Astrocyte of the spinal cord (primary cell): Measurements from ENCODE around the gene EXOC3L2.

Experiments
- DNase-seq: peaks from one replicate; pipeline ENCODE4 v3.0.0; 2011; ENCODE audit warnings: low read depth, low spot score
- H3K4me3 ChIP-seq: 2 replicates; pipeline ENCODE4 v1.5.1; 2011; ENCODE audit warnings: low read depth, mild to moderate bottlenecking, low read length, moderate library complexity
- CTCF ChIP-seq: IDR thresholded peaks from 2 replicates; pipeline ENCODE4 v1.5.1; 2012; ENCODE audit warnings: low read depth, mild to moderate bottlenecking, low read length, inconsistent platforms
- in situ Hi-C: cut with HindIII; loops from 2 replicates; pipeline ENCODE4 v1.10.0; 2017; ENCODE audit warnings: low sequenced_read_pairs

Gene EXOC3L2

DNA sequence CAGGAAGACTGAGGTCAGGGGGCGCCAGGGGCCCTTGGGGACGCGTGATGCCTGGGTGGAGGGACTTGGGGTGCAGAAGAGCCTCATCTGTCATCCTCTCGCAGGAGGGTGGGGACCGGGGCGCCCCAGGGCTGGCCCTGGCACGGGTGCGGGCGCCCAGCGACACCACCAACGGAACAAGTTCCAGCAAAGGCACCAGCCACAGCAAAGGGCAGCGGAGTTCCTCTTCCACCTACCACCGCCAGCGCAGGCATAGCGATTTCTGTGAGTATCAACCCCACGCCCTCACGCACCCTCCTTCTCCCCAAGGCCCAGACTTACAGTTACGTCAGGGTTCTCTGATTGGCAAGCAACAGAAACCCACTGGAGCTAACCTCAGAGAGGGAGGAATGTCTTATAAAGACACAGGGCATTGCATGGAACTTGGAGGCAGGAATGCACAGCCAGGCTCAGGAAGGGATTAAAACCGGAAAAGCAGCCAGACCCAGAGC lies 35.3 kb upstream of the EXOC3L2 start:
- TF ChIP-seq CTCF, result no peak
- no peak overlapping the region for H3K4me3 ChIP-seq
- in situ Hi-C loops, result no loop called here
- DNase-seq, result no peak

DNA sequence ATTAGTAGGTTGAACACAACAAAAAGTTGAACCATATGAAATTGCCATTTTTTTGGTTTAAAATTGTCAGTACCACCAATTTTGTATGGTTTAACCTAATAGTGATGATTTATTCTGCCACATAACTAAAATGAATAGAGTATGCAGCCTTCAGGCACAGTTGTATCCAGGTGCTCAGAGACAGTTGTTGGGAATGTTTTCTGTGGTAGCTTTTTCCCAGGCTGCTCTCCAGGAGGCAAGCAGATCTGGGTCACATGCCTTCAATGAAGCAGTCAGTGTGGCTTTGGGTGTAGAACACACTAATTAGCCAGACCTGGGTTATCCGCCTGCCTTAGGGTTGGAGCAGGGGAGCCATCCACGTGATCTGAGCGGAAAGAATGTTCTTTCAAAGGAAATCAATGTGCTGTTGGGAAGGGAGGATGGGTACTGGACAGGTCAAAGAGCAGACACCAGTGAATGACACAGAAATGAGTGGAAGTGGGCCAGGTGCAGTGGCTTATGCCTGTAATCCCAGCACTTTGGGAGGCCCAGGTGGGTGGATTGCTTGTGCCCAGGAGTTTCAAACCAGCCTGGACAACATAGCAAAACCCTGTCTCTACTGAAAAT lies 34.5 kb upstream of the EXOC3L2 start:
- DNase-seq, result no peak
- no peak overlapping the region for H3K4me3 ChIP-seq
- no peak for TF ChIP-seq CTCF
- in situ Hi-C loops, result no loop called here

- TF ChIP-seq CTCF, result no peak
- H3K4me3 ChIP-seq, result no peak overlapping the region
- DNase-seq, result no peak
- in situ Hi-C loops, result no loop called here
These were observed 32.9 kb upstream of the EXOC3L2 start for GRCh38 chr19:45278087-45278486.

DNA sequence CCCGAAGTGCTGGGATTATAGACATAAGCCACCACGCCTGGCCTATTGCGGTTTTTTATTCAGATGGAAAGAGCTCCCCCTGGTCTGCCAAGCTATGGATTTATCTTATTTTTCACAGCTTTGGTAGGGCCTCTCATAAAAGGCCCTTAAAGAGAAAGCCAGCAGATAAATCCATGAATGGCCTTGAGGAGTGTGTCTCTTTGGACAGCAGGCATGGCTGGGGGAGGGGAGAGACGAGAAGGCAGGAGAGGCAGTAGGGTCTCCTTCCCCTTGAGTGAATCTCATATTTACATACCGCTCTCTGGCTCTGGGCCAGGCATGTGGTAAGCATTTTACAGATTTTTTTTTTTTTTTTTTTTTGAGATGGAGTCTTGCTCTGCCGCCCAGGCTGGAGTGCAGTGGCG lies 31.1 kb upstream of the EXOC3L2 start:
- TF ChIP-seq CTCF, result no peak
- in situ Hi-C loops, result no loop called here
- no peak for DNase-seq
- no peak overlapping the region for H3K4me3 ChIP-seq

- no peak overlapping the region for H3K4me3 ChIP-seq
- in situ Hi-C loops, result no loop called here
- no peak for TF ChIP-seq CTCF
- no peak for DNase-seq
These were observed 30.3 kb upstream of the EXOC3L2 start for GRCh38 chr19:45275370-45275971.

GRCh38 chr19:45273521-45273855 lies 28.3 kb upstream of the EXOC3L2 start:
- in situ Hi-C loops, result no loop called here
- no peak for TF ChIP-seq CTCF
- H3K4me3 ChIP-seq, result no peak overlapping the region
- no peak for DNase-seq
